HEK293 (cell line): ENCODE measurements around the gene PDZD2.

Source experiments
- HOXD13 ChIP-seq: sonication (generic); formaldehyde crosslinking; IDR thresholded peaks from 2 replicates; pipeline ENCODE4 v1.8.0; 2022; ENCODE audit warnings: missing genetic modification reagents, borderline replicate concordance
- MYNN ChIP-seq: fragments of 450-650 bp; formaldehyde crosslinking; IDR thresholded peaks from 2 replicates; pipeline ENCODE4 v1.5.1; 2016; ENCODE audit warnings: missing biosample characterization, missing genetic modification characterization, borderline replicate concordance
- PRDM4 ChIP-seq: fragments of 450-650 bp; formaldehyde crosslinking; IDR thresholded peaks from 2 replicates; pipeline ENCODE4 v1.5.1; 2017; ENCODE audit warnings: missing biosample characterization, missing genetic modification characterization
- ZBTB1 ChIP-seq: fragments of 450-650 bp; formaldehyde crosslinking; IDR thresholded peaks from 2 replicates; pipeline ENCODE4 v1.5.1; 2016; ENCODE audit warnings: missing biosample characterization, missing genetic modification characterization
- ZBTB7A ChIP-seq: fragments of 450-650 bp; formaldehyde crosslinking; IDR thresholded peaks from 2 replicates; pipeline ENCODE4 v1.5.1; 2016; ENCODE audit warnings: low read depth, missing biosample characterization, missing genetic modification characterization
- ZNF138 ChIP-seq: fragments of 450-650 bp; formaldehyde crosslinking; IDR thresholded peaks from 2 replicates; pipeline ENCODE4 v1.5.1; 2016; ENCODE audit warnings: missing biosample characterization, missing genetic modification characterization, borderline replicate concordance
- ZNF184 ChIP-seq: fragments of 450-650 bp; IDR thresholded peaks from 2 replicates; pipeline ENCODE4 v1.5.1; 2018; ENCODE audit warnings: missing biosample characterization, mild to moderate bottlenecking, missing genetic modification characterization
- ZNF239 ChIP-seq: fragments of 450-650 bp; formaldehyde crosslinking; IDR thresholded peaks from 2 replicates; pipeline ENCODE4 v1.5.1; 2016; ENCODE audit warnings: missing biosample characterization, missing genetic modification characterization
- ZNF549 ChIP-seq: fragments of 450-650 bp; IDR thresholded peaks from 2 replicates; pipeline ENCODE4 v1.5.1; 2018; ENCODE audit warnings: missing biosample characterization, missing genetic modification characterization, mild to moderate bottlenecking, inconsistent platforms, moderate library complexity
- ZNF585B ChIP-seq: fragments of 450-650 bp; formaldehyde crosslinking; IDR thresholded peaks from 2 replicates; pipeline ENCODE4 v1.5.1; 2016; ENCODE audit warnings: missing biosample characterization, missing genetic modification characterization
- ZNF621 ChIP-seq: fragments of 450-650 bp; formaldehyde crosslinking; IDR thresholded peaks from 2 replicates; pipeline ENCODE4 v1.5.1; 2017; ENCODE audit warnings: missing biosample characterization, missing genetic modification characterization
- TF ChIP-seq, protein P1 (sequence below): fragments of 450-650 bp; formaldehyde crosslinking; IDR thresholded peaks from 2 replicates; pipeline ENCODE4 v1.5.1; 2016; ENCODE audit warnings: missing biosample characterization, missing genetic modification characterization
- TF ChIP-seq, protein P2 (sequence below): fragments of 450-650 bp; formaldehyde crosslinking; IDR thresholded peaks from 2 replicates; pipeline ENCODE4 v1.5.1; 2016; ENCODE audit warnings: missing biosample characterization, missing genetic modification characterization

- TF ChIP-seq, protein P1, sequence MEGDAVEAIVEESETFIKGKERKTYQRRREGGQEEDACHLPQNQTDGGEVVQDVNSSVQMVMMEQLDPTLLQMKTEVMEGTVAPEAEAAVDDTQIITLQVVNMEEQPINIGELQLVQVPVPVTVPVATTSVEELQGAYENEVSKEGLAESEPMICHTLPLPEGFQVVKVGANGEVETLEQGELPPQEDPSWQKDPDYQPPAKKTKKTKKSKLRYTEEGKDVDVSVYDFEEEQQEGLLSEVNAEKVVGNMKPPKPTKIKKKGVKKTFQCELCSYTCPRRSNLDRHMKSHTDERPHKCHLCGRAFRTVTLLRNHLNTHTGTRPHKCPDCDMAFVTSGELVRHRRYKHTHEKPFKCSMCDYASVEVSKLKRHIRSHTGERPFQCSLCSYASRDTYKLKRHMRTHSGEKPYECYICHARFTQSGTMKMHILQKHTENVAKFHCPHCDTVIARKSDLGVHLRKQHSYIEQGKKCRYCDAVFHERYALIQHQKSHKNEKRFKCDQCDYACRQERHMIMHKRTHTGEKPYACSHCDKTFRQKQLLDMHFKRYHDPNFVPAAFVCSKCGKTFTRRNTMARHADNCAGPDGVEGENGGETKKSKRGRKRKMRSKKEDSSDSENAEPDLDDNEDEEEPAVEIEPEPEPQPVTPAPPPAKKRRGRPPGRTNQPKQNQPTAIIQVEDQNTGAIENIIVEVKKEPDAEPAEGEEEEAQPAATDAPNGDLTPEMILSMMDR, result no peak
- TF ChIP-seq ZNF138 (tag by site-specific recombination) (no peak), HOXD13 (CRISPR knock-in tag) (no peak), MYNN (no peak), ZNF184 (no peak), ZBTB7A (no peak), ZNF621 (no peak), PRDM4 (tag by site-specific recombination) (no peak), ZBTB1 (tag by site-specific recombination) (no peak), ZNF585B (tag by site-specific recombination) (no peak), ZNF549 (no peak), ZNF239 (no peak)
- TF ChIP-seq, protein P2, sequence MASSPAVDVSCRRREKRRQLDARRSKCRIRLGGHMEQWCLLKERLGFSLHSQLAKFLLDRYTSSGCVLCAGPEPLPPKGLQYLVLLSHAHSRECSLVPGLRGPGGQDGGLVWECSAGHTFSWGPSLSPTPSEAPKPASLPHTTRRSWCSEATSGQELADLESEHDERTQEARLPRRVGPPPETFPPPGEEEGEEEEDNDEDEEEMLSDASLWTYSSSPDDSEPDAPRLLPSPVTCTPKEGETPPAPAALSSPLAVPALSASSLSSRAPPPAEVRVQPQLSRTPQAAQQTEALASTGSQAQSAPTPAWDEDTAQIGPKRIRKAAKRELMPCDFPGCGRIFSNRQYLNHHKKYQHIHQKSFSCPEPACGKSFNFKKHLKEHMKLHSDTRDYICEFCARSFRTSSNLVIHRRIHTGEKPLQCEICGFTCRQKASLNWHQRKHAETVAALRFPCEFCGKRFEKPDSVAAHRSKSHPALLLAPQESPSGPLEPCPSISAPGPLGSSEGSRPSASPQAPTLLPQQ, result no peak
These were observed 121.0 kb downstream of the PDZD2 start for GRCh38 chr5:31759925-31760324.
